Epithelial cell of prostate (primary cell): Measurements from ENCODE around the gene NUBP2.

Source experiments
- DNase-seq: peaks from one replicate; pipeline ENCODE4 v3.0.0-alpha.2; 2011; ENCODE audit warnings: low read depth, low spot score
- H3K27ac ChIP-seq: fragments of 450-650 bp; 2 replicates; pipeline ENCODE4 v1.5.1; 2017; ENCODE audit warnings: mild to moderate bottlenecking

Gene NUBP2

DNA sequence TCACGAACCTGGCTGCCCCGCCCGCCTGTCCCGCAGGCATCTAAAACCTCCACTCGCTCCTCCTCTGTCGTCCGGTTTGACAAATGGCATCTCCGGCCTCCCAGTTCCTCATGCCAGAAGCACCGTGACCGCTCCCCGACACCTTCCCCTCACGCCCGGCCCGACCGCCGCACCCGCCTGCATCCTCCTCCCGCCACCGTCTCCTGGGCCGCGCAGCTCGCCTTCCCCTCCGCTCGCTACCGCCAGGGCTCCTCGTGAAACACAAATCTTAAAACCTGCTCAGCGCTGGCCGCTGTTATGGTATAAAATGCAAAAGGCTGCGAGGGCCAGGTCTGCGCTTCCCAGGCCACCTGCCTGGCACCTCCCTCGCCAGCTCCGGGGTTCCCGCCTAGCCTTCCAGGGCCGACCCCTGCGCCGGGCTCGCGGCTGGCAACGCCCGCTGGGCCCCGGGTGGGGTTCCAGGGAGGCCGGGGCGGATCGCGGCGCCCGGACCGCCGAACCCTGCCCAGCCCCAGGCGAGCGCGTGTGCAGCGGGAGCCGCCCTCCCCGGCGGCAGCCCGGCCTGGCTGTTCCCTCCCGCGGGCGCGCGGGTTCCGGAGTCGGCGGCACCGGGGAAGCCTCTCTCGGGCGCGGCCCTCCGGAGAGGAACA lies 877 bp upstream of the NUBP2 start:
- DNase-seq: no peak
- peak overlapping the region; percentile 82 for H3K27ac ChIP-seq

GRCh38 chr16:1784977-1785845 lies 2.5 kb downstream of the NUBP2 start:
- peak overlapping the region; percentile 10 for H3K27ac ChIP-seq
- DNase-seq: no peak

- no peak overlapping the region for H3K27ac ChIP-seq
These were observed 3.0 kb downstream of the NUBP2 start for GRCh38 chr16:1785846-1786170.

GRCh38 chr16:1786242-1787055 lies 3.7 kb downstream of the NUBP2 start:
- no peak for DNase-seq
- no peak overlapping the region for H3K27ac ChIP-seq

More at GRCh38 chr16:1785846-1786170, 3.0 kb downstream of the NUBP2 start:
- DNase-seq: no peak

- H3K27ac ChIP-seq: no peak overlapping the region
- DNase-seq: no peak
These were observed 4.2 kb downstream of the NUBP2 start for GRCh38 chr16:1787056-1787321.

DNA sequence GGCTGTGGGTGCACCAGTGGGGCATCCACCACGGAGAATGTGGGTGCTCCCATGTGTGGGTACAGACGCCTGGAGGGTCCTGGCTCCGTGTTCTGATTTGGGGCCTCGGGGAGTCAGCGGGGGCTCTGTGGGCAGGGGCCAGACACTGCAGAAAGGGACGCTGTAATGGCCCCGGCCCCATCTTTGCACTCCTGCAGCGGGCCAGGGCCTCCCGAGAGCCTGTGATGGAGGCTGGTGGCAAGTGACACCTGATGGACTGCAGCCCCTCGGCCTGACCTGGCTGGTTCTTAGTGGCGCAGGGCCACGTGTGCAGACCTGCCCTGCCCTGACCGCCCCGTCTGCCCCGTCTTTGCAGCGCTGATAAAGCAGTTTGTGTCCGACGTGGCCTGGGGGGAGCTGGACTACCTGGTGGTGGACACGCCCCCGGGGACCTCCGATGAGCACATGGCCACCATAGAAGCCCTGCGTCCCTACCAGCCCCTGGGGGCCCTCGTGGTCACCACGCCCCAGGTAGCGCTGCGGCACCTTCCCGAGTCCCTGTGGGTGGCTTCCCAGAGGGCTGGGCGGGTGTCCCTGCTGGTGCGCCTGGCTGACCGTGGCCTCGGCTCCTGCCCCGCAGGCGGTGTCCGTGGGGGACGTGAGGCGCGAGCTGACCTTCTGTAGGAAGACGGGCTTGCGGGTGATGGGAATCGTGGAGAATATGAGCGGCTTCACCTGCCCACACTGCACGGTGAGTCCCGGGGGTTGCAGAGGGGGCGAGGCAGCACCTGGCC lies 4.7 kb downstream of the NUBP2 start:
- no peak overlapping the region for H3K27ac ChIP-seq
- DNase-seq: no peak

DNA sequence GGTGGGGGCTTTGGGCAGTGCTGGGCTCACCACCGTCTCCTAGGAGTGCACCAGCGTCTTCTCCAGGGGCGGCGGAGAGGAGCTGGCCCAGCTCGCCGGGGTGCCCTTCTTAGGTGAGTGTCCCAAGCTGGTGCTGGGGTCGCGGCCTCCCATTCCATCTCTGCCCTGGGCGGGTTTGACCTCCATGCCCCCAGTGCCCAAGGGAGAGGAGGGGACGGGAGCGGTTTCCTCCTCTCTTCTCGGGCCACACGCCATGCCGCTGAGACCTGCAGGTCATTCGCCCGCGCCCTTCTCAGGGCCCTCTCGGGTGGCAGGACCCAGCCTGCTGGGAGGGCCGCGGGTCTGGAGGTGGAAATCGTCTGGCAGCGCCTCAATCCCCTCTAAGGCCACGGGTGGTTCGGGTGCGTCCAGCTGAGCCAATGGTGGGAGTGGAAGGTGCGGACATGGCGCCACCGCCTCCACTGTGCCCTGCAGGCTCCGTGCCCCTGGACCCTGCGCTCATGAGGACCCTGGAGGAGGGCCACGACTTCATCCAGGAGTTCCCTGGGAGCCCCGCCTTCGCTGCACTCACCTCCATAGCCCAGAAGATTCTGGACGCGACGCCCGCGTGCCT lies 5.4 kb downstream of the NUBP2 start:
- DNase-seq: no peak
- H3K27ac ChIP-seq: no peak overlapping the region

DNA sequence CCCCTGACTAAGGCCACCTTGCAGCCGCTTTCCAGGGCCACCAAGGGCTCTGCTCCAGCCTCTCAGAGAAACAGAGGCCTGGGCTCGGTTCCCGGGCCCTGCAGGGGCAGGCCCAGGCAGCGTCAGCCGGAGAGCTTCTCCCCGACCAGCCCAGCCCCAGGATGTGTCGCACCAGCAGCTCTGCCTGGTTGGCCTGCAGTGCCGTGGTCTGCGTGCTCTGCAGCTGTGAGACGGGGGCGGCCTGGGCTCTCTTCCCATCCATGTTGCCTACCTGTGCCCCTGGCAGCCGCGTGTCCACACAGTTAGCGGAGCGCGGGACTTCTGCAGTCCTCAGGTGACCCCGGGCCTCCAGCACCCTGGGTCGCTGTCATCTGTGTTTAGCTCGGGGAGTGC lies 5.9 kb downstream of the NUBP2 start:
- no peak overlapping the region for H3K27ac ChIP-seq
- no peak for DNase-seq

GRCh38 chr16:1789643-1790045 lies 6.9 kb downstream of the NUBP2 start:
- H3K27ac ChIP-seq: no peak overlapping the region
- no peak for DNase-seq

DNA sequence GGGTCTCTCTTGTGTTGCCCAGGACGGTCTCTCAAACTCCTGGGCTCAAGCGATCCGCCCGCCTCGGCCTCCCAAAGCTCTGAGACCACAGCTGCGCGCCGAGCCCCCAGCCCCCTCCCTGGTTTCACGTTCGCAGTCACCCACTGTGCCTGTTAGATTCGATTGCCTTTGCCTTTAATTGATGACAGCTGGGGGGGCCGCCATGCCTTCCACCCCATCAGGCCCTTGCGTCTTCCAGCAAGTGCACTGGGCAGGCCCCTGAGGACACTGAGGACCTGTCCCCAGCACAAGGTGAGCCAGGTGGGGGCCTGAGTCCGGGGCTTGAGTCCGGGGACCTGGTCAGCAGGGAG lies 7.5 kb downstream of the NUBP2 start:
- H3K27ac ChIP-seq: no peak overlapping the region
- no peak for DNase-seq

- no peak overlapping the region for H3K27ac ChIP-seq
- DNase-seq: no peak
These were observed 8.0 kb downstream of the NUBP2 start for GRCh38 chr16:1790611-1791255.

DNA sequence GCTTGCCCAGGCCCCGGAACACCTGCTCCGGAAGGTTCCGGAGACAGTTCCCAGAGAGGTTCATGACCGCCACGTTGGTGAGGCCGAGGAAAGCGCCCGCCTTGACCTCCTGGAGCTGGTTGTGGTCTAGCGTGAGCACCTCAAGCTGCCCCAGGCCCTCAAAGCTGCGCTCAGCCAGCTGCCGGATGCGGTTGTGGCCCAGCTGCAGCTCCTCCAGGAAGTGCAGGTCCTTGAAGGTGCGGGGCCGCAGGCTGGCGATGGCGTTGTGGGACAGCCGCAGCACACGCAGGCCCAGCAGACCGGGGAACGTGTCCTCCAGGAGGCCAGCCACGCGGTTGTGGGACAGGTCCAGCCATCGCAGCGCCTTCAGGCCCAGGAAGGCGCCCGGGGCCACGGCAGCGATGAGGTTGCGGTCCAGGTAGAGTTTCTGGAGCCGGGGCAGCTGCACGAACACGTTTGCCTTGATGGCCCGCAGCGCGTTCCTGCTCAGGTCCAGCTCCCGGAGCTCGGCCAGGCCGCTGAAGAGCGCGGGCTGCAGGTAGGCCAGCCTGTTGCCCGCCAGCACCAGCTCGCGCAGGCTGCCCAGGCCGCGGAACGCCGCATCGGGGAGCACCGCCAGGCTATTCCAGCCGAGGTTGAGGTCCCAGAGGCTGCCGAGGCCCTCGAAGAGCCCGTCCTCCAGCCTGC lies 8.6 kb downstream of the NUBP2 start:
- H3K27ac ChIP-seq: no peak overlapping the region
- no peak for DNase-seq

- no peak overlapping the region for H3K27ac ChIP-seq
- DNase-seq: no peak
These were observed 9.4 kb downstream of the NUBP2 start for GRCh38 chr16:1791943-1792812.

GRCh38 chr16:1792836-1793577 lies 10.2 kb downstream of the NUBP2 start:
- no peak overlapping the region for H3K27ac ChIP-seq
- no peak for DNase-seq

DNA sequence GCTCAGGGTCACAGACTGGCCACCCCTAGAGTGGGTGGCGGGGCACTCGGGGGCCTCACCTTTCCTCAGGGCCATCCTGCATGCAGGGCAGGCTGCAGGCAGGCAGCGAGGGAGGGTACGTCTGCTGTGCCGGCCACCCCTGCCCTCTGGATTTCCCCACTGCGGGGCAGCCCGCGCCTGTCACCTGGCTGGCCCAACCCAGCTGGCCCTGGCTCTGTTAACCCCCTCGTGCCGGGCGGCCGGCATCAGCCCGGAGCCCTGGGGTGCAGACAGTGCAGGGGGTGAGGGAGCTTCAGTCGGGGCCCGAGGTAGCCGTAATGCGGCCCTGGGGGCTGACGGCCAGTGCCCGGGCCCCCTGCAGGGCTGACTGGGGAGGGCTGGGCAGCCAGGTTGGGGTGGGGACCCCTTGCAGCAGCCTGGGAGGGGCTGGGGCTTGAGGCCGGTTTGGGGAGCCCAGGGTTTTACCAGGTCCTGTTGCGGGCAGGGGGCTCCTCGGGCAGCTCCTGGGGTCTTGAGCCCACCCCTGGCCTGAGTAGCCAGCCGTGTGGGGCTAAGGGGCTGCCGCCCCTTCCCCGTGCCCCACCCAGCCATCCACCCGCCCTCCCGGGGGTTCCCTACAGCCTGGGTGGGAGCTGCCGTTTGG lies 10.9 kb downstream of the NUBP2 start, which contains the start of gene IGFALS:
IGFALS (minus strand) TSS at position 128 of the 643 bp plus-strand sequence; CDS start at position 75, 53 bp downstream.
- H3K27ac ChIP-seq: no peak within 1 kb of the TSS
- DNase-seq: no peak

GRCh38 chr16:1794221-1794871 lies 11.6 kb downstream of the NUBP2 start:
- DNase-seq: no peak
- H3K27ac ChIP-seq: no peak overlapping the region
